Measurements from ENCODE around the gene CDHR2. TPM values are rescaled to one million over a fixed set of nuclear protein-coding genes. Genes with fewer than 3 reads are reported as not detected.

CDHR2 gene
- total RNA-seq, 2 donors from 2014 or later, result 0.37 to 0.89 TPM

- H3K4me1 Mint-ChIP-seq, result no peaks in the 10 kb centered on the region
- H3K36me3 Mint-ChIP-seq (ENCODE audit: low read depth), result peaks cover 45% of the 10 kb centered on the region
- Histone ChIP-seq H3K9me3 (ENCODE audit: control insufficient read depth, low read length) (no peaks in the 10 kb centered on the region), H3K27ac (ENCODE audit: low read depth, low read length) (no peak overlapping the region), H3K4me3 (ENCODE audit: low read length) (no peak overlapping the region), H3K27me3 (ENCODE audit: control insufficient read depth, insufficient read depth, low read length, poor library complexity, severe bottlenecking) (no peaks in the 10 kb centered on the region), H3K4me1 (ENCODE audit: control insufficient read depth, insufficient read depth, low read length) (peaks cover 4% of the 10 kb centered on the region), H3K9ac (ENCODE audit: extremely low read depth, low read length, poor library complexity, severe bottlenecking) (no peak overlapping the region), H3K36me3 (ENCODE audit: control insufficient read depth, insufficient read depth, low read length) (peaks cover 52% of the 10 kb centered on the region)
- no peaks in the 10 kb centered on the region for H3K9me3 Mint-ChIP-seq
- TF ChIP-seq CTCF (conservative IDR thresholded peaks at IDR 0.05), result no peak
- H3K27me3 Mint-ChIP-seq (ENCODE audit: insufficient read depth), result no peaks in the 10 kb centered on the region
- no peak for DNase-seq
- no peak overlapping the region for H3K4me3 Mint-ChIP-seq
- H3K27ac Mint-ChIP-seq, result peak overlapping the region; percentile 61
- WGBS, 2 experiments (ENCODE audit: insufficient coverage in 1 of 2, insufficient read length in 1 of 2), result 96 to 97% methylated on average over 4 to 11 of the region's 11 CpGs
These were observed 20.8 kb upstream of the CDHR2 start for GRCh38 chr5:176528301-176528700.

DNA sequence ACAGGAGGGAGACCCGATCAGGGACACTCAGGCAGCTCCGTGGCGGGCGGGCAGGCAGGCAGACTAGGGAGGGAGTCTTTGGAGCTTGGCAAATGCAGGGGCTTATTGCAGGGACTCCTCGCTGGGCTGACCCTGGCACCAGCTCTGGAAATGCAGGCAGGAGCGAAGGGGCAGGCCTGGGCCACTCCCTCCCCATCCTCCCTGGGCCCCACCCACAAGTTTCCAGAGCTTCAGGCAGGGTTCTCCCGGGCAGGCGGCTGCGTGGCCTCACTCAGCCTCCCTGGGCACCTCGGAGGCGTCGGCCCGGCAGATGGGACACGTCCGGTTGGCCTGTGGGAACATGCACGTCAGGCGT, 20.4 kb upstream of the CDHR2 start:
- H3K4me3 ChIP-seq (ENCODE audit: low read length), result no peak overlapping the region
- H3K36me3 ChIP-seq (ENCODE audit: control insufficient read depth, insufficient read depth, low read length), result peaks cover 56% of the 10 kb centered on the region
- H3K9me3 ChIP-seq (ENCODE audit: control insufficient read depth, low read length), result no peaks in the 10 kb centered on the region
- no peak overlapping the region for H3K9ac ChIP-seq (ENCODE audit: extremely low read depth, low read length, poor library complexity, severe bottlenecking)
- no peaks in the 10 kb centered on the region for H3K9me3 Mint-ChIP-seq
- 92 to 100% methylated on average over 8 to 17 of the region's 17 CpGs for WGBS, 2 experiments (ENCODE audit: insufficient coverage in 1 of 2, insufficient read length in 1 of 2)
- no peak overlapping the region for H3K27ac ChIP-seq (ENCODE audit: low read depth, low read length)
- peak; percentile 48 for DNase-seq
- H3K4me1 Mint-ChIP-seq, result no peaks in the 10 kb centered on the region
- peaks cover 48% of the 10 kb centered on the region for H3K36me3 Mint-ChIP-seq (ENCODE audit: low read depth)
- no peaks in the 10 kb centered on the region for H3K27me3 ChIP-seq (ENCODE audit: control insufficient read depth, insufficient read depth, low read length, poor library complexity, severe bottlenecking)
- no peak for TF ChIP-seq CTCF (conservative IDR thresholded peaks at IDR 0.05)
- H3K27ac Mint-ChIP-seq, result no peak overlapping the region
- H3K4me1 ChIP-seq (ENCODE audit: control insufficient read depth, insufficient read depth, low read length), result peaks cover 5% of the 10 kb centered on the region
- H3K27me3 Mint-ChIP-seq (ENCODE audit: insufficient read depth), result no peaks in the 10 kb centered on the region
- no peak overlapping the region for H3K4me3 Mint-ChIP-seq

DNA sequence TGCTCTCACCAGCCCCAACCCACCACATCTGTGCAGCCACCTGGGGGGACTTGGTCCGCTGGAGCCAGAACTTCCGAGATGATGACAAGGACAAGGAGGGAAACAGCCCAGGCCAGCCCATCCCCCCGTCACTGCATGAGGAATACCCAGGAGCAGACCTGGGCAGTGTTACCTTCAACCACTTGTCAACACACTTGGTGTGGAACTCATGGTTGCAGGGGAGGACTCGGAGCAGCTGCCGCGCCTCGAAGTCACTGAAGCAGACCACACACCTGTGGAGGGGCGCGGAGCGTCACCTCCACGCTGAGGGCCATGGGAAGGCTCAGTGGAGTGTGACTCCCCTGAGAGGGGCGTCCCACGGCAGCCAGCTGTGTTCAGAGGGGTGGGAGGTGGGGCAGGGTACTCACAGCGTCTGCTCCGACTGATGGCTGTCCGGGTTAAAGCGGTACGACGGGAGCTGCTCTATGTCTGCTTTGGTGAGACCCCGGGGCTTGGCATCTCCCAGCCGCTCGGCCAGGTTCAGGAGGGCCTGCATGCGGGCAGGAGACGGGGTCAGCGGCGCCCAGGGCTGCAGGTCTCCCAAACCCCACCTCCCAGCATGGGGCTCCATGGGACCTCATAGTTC, 19.9 kb upstream of the CDHR2 start:
- Mint-ChIP-seq H3K27ac (no peak overlapping the region), H3K36me3 (ENCODE audit: low read depth) (peaks cover 49% of the 10 kb centered on the region), H3K4me1 (peaks cover under 1% of the 10 kb centered on the region), H3K4me3 (no peak overlapping the region), H3K27me3 (ENCODE audit: insufficient read depth) (no peaks in the 10 kb centered on the region), H3K9me3 (no peaks in the 10 kb centered on the region)
- no peak for TF ChIP-seq CTCF (conservative IDR thresholded peaks at IDR 0.05)
- H3K27me3 ChIP-seq (ENCODE audit: control insufficient read depth, insufficient read depth, low read length, poor library complexity, severe bottlenecking), result no peaks in the 10 kb centered on the region
- no peak for DNase-seq
- peaks cover 59% of the 10 kb centered on the region for H3K36me3 ChIP-seq (ENCODE audit: control insufficient read depth, insufficient read depth, low read length)
- 95 to 99% methylated on average over 14 to 26 of the region's 26 CpGs for WGBS, 2 experiments (ENCODE audit: insufficient coverage in 1 of 2, insufficient read length in 1 of 2)
- H3K4me3 ChIP-seq (ENCODE audit: low read length), result no peak overlapping the region
- H3K9me3 ChIP-seq (ENCODE audit: control insufficient read depth, low read length), result no peaks in the 10 kb centered on the region
- peaks cover 5% of the 10 kb centered on the region for H3K4me1 ChIP-seq (ENCODE audit: control insufficient read depth, insufficient read depth, low read length)
- H3K27ac ChIP-seq (ENCODE audit: low read depth, low read length), result no peak overlapping the region
- H3K9ac ChIP-seq (ENCODE audit: extremely low read depth, low read length, poor library complexity, severe bottlenecking), result no peak overlapping the region

Measured in endodermal cell (in vitro differentiated cells).